Liver (tissue), 9 donors: ENCODE data around the gene PTPRN. TPM values are rescaled to one million over a fixed set of nuclear protein-coding genes. Genes with fewer than 3 reads are reported as not detected.

ENCODE experiments used
- DNase-seq: peaks from one replicate; pipeline ENCODE4 v3.0.0-alpha.2; 2017; ENCODE audit warnings: low spot score
- H3K27ac ChIP-seq, 2 donors: one replicate each; pipeline ENCODE4 v1.7.0; 2013; ENCODE audit warnings: inconsistent platforms in 2 of 2, low read length in 2 of 2, control low read depth in 1 of 2, low read depth in 1 of 2, mild to moderate bottlenecking in 1 of 2
- H3K27me3 ChIP-seq, 4 donors: one replicate each; pipeline versions ENCODE4 v1.6.1 to v1.7.0; 2013; ENCODE audit warnings: low read length in 3 of 4, inconsistent platforms in 1 of 4, mild to moderate bottlenecking in 1 of 4, moderate library complexity in 1 of 4; ENCODE audit not compliant: control insufficient read depth in 4 of 4, insufficient read depth in 4 of 4
- H3K36me3 ChIP-seq, 4 donors: one replicate each; pipeline versions ENCODE4 v1.6.1 to v1.7.0; 2013; ENCODE audit warnings: low read length in 3 of 4, mild to moderate bottlenecking in 3 of 4, low read depth in 1 of 4, moderate library complexity in 1 of 4; ENCODE audit not compliant: control insufficient read depth in 4 of 4, insufficient read depth in 3 of 4
- H3K4me1 ChIP-seq, 4 donors: one replicate each; pipeline versions ENCODE4 v1.6.1 to v1.7.0; 2013; ENCODE audit warnings: low read length in 3 of 4, mild to moderate bottlenecking in 3 of 4, moderate library complexity in 1 of 4; ENCODE audit not compliant: control insufficient read depth in 4 of 4, insufficient read depth in 4 of 4
- H3K4me3 ChIP-seq, 3 donors: one replicate each; pipeline versions ENCODE4 v1.6.1 to v1.7.0; 2013; ENCODE audit warnings: low read length in 3 of 3, control low read depth in 1 of 3, low read depth in 1 of 3, mild to moderate bottlenecking in 1 of 3
- H3K9ac ChIP-seq, 2 donors: one replicate each; pipeline ENCODE4 v1.7.0; 2013; ENCODE audit warnings: low read length in 2 of 2, mild to moderate bottlenecking in 2 of 2, moderate library complexity in 2 of 2, control low read depth in 1 of 2, low read depth in 1 of 2
- H3K9me3 ChIP-seq, 4 donors: one replicate each; pipeline versions ENCODE4 v1.6.1 to v1.7.0; 2013; ENCODE audit warnings: low read length in 3 of 4; ENCODE audit not compliant: control insufficient read depth in 4 of 4
- ATF3 ChIP-seq: IDR thresholded peaks from 2 replicates; pipeline ENCODE4 v1.6.1; 2016; ENCODE audit warnings: antibody characterized with exemption
- EGR1 ChIP-seq, 2 donors: IDR thresholded peaks; 2 replicates each; pipeline ENCODE4 v1.6.1; 2016 to 2018; ENCODE audit warnings: antibody characterized with exemption in 2 of 2, low read depth in 2 of 2
- FOXA2 ChIP-seq: IDR thresholded peaks from 2 replicates; pipeline ENCODE4 v1.6.1; 2016; ENCODE audit warnings: antibody characterized with exemption
- HNF4A ChIP-seq, 2 donors: conservative IDR thresholded peaks; 2 replicates each; pipeline ENCODE4 v1.6.1; 2016; ENCODE audit warnings: antibody characterized with exemption in 2 of 2, mild to moderate bottlenecking in 2 of 2
- HNF4G ChIP-seq: IDR thresholded peaks from 2 replicates; pipeline ENCODE4 v1.6.1; 2016; ENCODE audit warnings: antibody characterized with exemption
- JUND ChIP-seq, 2 donors: IDR thresholded peaks; 2 replicates each; pipeline ENCODE4 v1.6.1; 2016; ENCODE audit warnings: antibody characterized with exemption in 2 of 2
- NR2F2 ChIP-seq: IDR thresholded peaks from 2 replicates; pipeline ENCODE4 v1.6.1; 2016; ENCODE audit warnings: antibody characterized with exemption
- RAD21 ChIP-seq, 2 donors: IDR thresholded peaks; 2 replicates each; pipeline ENCODE4 v1.6.1; 2016; ENCODE audit warnings: antibody characterized with exemption in 2 of 2, mild to moderate bottlenecking in 2 of 2
- REST ChIP-seq: IDR thresholded peaks from 2 replicates; pipeline ENCODE4 v1.6.1; 2016; ENCODE audit warnings: antibody characterized with exemption, mild to moderate bottlenecking
- RXRA ChIP-seq, 2 donors: IDR thresholded peaks; 2 replicates each; pipeline ENCODE4 v1.6.1; 2017 to 2018; ENCODE audit warnings: antibody characterized with exemption in 2 of 2, mild to moderate bottlenecking in 1 of 2
- SP1 ChIP-seq: IDR thresholded peaks from 2 replicates; pipeline ENCODE4 v1.6.1; 2018; ENCODE audit warnings: antibody characterized with exemption, mild to moderate bottlenecking
- TAF1 ChIP-seq: conservative IDR thresholded peaks from 2 replicates; pipeline ENCODE4 v1.6.1; 2016; ENCODE audit warnings: antibody characterized with exemption, mild to moderate bottlenecking
- YY1 ChIP-seq: IDR thresholded peaks from 2 replicates; pipeline ENCODE4 v1.6.1; 2016; ENCODE audit warnings: antibody characterized with exemption, mild to moderate bottlenecking
- WGBS: extraction: QIAGEN DNeasy Blood & Tissue Kit; methylation state at CpG from one replicate; pipeline ENCODE4 v1.1.7; 2013; 5-methylcytosine and 5-hydroxymethylcytosine counted together
- polyA plus RNA-seq, 2 donors: library from polyadenylated mRNA; stranded (reverse) in 1 of 2; unstranded in 1 of 2; fragments of 200-250 nt in 1 of 2; fragments of >200 nt in 1 of 2; fragmentation: Nextera tagmentation in 1 of 2; extraction: Ambion mirVana in 1 of 2; gene quantifications; one replicate each; pipeline versions ENCODE4 v1.2.1 to v1.2.3, GENCODE V29; 2013 to 2015
- total RNA-seq, 2 donors: library from RNA; depleted of rRNA; stranded (reverse); fragments of >200 nt; gene quantifications; one replicate each; pipeline ENCODE4 v1.2.3, GENCODE V29; 2014
- TF ChIP-seq, protein P1 (sequence below): fragments of 150-350 bp; IDR thresholded peaks from 2 replicates; pipeline ENCODE4 v1.5.1; 2017; ENCODE audit warnings: improper control_type of control experiment, low read depth, low read length; ENCODE audit not compliant: missing input control
- TF ChIP-seq, protein P2 (sequence below): IDR thresholded peaks from 2 replicates; pipeline ENCODE4 v1.6.1; 2016; ENCODE audit warnings: antibody characterized with exemption
- TF ChIP-seq, protein P3 (sequence below): IDR thresholded peaks from 2 replicates; pipeline ENCODE4 v1.6.1; 2016; ENCODE audit warnings: antibody characterized with exemption
- donor health status: healthy.
- donor health status: healthy.
- donor health status: healthy.
- donor health status: healthy.
- donor health status: healthy.

PTPRN gene
- total and polyA plus RNA-seq, 4 donors: 2.2 TPM; not detected in 3

DNA sequence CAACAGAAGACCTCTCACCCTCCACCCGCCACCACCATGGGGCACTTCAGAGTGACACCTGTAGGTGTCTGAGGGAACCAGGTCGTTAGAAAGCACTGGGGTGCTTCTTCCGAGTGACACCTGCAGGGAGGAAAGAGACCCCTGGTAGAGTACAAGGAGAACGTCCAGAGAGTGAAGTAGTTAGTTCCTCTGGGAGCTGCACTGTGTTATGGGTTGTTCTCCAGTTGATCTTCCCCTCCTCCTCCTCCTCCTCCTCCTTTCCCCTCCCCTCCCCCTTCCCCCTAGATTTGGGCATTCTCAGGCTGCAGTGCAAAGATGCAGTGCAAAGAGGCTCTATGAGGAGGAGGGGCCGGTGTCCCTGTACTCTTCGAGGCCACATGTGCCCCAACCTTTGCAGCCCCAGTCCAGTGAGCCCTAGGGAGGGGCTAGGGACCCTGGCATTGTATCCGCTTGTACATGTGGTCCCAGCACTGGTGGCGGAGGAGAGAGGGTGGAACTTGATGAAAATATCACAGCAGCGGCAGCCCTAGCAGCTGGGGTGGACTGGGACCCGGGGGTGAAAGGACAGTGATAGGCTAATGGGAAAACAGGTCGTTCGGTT, 29.2 kb downstream of the PTPRN start:
- H3K27me3 ChIP-seq: no peaks in the 10 kb centered on the region
- H3K9me3 ChIP-seq: no peaks in the 10 kb centered on the region
- WGBS: 59% methylated on average over 12 of the region's 12 CpGs
- DNase-seq: peak; percentile 60
- TF ChIP-seq JUND (IDR thresholded peaks at IDR 0.05) (no peak), FOXA2 (no peak), REST (no peak), NR2F2 (no peak), HNF4G (no peak), YY1 (no peak), SP1 (no peak), EGR1 (IDR thresholded peaks at IDR 0.05; ENCODE audit: low read depth in 2 of 2) (no peak), TAF1 (no peak)
- TF ChIP-seq, protein P1, sequence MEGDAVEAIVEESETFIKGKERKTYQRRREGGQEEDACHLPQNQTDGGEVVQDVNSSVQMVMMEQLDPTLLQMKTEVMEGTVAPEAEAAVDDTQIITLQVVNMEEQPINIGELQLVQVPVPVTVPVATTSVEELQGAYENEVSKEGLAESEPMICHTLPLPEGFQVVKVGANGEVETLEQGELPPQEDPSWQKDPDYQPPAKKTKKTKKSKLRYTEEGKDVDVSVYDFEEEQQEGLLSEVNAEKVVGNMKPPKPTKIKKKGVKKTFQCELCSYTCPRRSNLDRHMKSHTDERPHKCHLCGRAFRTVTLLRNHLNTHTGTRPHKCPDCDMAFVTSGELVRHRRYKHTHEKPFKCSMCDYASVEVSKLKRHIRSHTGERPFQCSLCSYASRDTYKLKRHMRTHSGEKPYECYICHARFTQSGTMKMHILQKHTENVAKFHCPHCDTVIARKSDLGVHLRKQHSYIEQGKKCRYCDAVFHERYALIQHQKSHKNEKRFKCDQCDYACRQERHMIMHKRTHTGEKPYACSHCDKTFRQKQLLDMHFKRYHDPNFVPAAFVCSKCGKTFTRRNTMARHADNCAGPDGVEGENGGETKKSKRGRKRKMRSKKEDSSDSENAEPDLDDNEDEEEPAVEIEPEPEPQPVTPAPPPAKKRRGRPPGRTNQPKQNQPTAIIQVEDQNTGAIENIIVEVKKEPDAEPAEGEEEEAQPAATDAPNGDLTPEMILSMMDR: no peak
- TF ChIP-seq, protein P2, sequence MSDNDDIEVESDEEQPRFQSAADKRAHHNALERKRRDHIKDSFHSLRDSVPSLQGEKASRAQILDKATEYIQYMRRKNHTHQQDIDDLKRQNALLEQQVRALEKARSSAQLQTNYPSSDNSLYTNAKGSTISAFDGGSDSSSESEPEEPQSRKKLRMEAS: no peak
- TF ChIP-seq, protein P3, sequence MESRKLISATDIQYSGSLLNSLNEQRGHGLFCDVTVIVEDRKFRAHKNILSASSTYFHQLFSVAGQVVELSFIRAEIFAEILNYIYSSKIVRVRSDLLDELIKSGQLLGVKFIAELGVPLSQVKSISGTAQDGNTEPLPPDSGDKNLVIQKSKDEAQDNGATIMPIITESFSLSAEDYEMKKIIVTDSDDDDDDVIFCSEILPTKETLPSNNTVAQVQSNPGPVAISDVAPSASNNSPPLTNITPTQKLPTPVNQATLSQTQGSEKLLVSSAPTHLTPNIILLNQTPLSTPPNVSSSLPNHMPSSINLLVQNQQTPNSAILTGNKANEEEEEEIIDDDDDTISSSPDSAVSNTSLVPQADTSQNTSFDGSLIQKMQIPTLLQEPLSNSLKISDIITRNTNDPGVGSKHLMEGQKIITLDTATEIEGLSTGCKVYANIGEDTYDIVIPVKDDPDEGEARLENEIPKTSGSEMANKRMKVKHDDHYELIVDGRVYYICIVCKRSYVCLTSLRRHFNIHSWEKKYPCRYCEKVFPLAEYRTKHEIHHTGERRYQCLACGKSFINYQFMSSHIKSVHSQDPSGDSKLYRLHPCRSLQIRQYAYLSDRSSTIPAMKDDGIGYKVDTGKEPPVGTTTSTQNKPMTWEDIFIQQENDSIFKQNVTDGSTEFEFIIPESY: no peak
- peaks cover 7 to 24% (median 14%) of the 10 kb centered on the region in 4 donors for H3K4me1 ChIP-seq
- peak overlapping the region; percentile 96 to 98 for H3K27ac ChIP-seq
- H3K4me3 ChIP-seq: peak overlapping the region; percentile 44 to 80 (median 72)
- H3K36me3 ChIP-seq: peaks cover 7 to 39% (median 34%) of the 10 kb centered on the region in 4 donors
- H3K9ac ChIP-seq: peak overlapping the region; percentile 50 to 94

DNA sequence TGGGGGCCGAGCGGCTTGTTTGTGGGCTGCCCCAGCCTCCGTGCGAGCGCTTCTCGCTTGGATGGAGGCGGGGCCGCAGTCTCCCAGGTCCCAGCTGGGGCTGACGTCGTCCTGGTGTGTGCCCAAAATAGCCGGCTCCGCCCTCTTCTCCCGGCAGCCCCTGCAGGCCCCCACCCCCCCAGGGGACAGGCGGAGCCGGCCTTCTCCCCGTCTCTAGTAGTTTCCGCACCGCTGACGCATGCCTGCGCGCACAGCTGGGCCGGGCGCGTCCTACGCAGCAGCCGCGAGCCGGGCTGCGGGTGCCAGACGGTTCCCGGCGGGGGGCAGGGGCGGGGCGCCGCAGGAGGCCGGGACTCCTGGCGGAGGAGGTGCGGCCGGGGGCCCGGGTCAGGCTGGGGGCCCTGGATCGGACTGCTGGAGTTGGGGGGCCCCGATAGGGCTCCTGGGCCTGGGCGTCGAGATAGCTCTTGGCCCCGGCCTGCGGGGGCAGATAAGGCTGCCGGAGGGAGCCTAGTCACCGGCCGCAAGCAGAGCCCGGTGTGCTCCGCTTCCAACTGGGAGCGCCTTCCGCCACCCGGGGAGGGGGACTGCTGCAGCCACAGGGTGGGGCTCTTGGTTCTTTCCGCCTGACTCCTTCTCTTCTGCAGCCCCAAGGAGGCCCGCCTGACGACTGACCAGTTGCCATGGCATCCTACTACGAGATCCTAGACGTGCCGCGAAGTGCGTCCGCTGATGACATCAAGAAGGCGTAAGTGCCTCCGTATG, 29.9 kb downstream of the PTPRN start, which contains the start of gene DNAJB2:
TSS of gene DNAJB2 (plus strand) at position 216 of the 765 bp plus-strand sequence. CDS start at position 684, 468 bp downstream.
- Histone ChIP-seq H3K9ac (peak within 1 kb of the TSS; percentile 89 to 94), H3K27ac (peak within 1 kb of the TSS; percentile 96 to 98), H3K27me3 (no peaks in the 10 kb centered on the region), H3K9me3 (no peaks in the 10 kb centered on the region), H3K4me1 (peaks cover 7 to 24% (median 14%) of the 10 kb centered on the region in 4 donors), H3K4me3 (peak within 1 kb of the TSS; percentile 55 to 80 (median 72)), H3K36me3 (peaks cover 2 to 32% (median 28%) of the 10 kb centered on the region in 4 donors)
- TF ChIP-seq, protein P2: no peak
- peak; percentile 67 for TF ChIP-seq SP1
- TF ChIP-seq ATF3: no peak
- peak in 1 of 2 donors; percentile 20 for TF ChIP-seq RXRA (IDR thresholded peaks at IDR 0.05)
- peak; percentile 70 for TF ChIP-seq REST
- TF ChIP-seq YY1: peak; percentile 68
- peak; percentile 11 to 17 for TF ChIP-seq HNF4A (conservative IDR thresholded peaks at IDR 0.05)
- TF ChIP-seq RAD21 (IDR thresholded peaks at IDR 0.05): peak in 1 of 2 donors; percentile 25
- peak; percentile 55 to 65 for TF ChIP-seq JUND (IDR thresholded peaks at IDR 0.05)
- TF ChIP-seq EGR1 (IDR thresholded peaks at IDR 0.05; ENCODE audit: low read depth in 2 of 2): no peak
- TF ChIP-seq TAF1: peak; percentile 53
- TF ChIP-seq FOXA2: no peak
- 3% methylated on average over 65 of the region's 65 CpGs for WGBS
- peak; percentile 95 for DNase-seq
